ENCODE data around the gene HRH3. TPM values are rescaled to one million over a fixed set of nuclear protein-coding genes. Genes with fewer than 3 reads are reported as not detected.

The HRH3 gene
- total RNA-seq, 2 donors from 2014 or later: 0.44 TPM; not detected in 1

DNA sequence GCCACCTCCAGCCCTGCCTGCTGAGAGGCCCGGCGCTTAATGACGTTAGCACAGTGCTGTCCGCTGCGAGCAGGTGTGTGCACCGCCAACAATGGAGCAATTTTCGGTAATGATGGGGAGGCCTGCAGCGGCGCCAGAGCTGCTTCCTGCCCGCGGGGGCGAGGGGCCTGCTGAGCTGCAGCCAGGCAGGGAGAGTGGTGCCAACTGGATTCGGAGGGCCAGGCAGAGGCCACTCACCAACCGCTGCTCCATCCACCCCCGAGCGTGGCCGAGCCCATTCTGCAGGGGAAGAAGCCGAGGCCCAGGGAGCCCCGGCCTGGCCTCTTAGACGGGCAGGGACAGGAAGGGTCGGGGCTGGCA, 9.6 kb downstream of the HRH3 start:
- H3K4me3 ChIP-seq (ENCODE audit: low read length): no peak overlapping the region
- Mint-ChIP-seq H3K36me3 (ENCODE audit: low read depth) (no peaks in the 10 kb centered on the region), H3K4me1 (no peaks in the 10 kb centered on the region), H3K4me3 (no peak overlapping the region), H3K9me3 (no peaks in the 10 kb centered on the region), H3K27me3 (ENCODE audit: insufficient read depth) (peaks cover 7% of the 10 kb centered on the region), H3K27ac (no peak overlapping the region)
- H3K27me3 ChIP-seq (ENCODE audit: control insufficient read depth, insufficient read depth, low read length, poor library complexity, severe bottlenecking): peaks cover 14% of the 10 kb centered on the region
- no peaks in the 10 kb centered on the region for H3K9me3 ChIP-seq (ENCODE audit: control insufficient read depth, low read length)
- 90 to 91% methylated on average over 21 of the region's 21 CpGs for WGBS, 2 experiments (ENCODE audit: insufficient coverage in 1 of 2, insufficient read length in 1 of 2)
- TF ChIP-seq, protein P1, sequence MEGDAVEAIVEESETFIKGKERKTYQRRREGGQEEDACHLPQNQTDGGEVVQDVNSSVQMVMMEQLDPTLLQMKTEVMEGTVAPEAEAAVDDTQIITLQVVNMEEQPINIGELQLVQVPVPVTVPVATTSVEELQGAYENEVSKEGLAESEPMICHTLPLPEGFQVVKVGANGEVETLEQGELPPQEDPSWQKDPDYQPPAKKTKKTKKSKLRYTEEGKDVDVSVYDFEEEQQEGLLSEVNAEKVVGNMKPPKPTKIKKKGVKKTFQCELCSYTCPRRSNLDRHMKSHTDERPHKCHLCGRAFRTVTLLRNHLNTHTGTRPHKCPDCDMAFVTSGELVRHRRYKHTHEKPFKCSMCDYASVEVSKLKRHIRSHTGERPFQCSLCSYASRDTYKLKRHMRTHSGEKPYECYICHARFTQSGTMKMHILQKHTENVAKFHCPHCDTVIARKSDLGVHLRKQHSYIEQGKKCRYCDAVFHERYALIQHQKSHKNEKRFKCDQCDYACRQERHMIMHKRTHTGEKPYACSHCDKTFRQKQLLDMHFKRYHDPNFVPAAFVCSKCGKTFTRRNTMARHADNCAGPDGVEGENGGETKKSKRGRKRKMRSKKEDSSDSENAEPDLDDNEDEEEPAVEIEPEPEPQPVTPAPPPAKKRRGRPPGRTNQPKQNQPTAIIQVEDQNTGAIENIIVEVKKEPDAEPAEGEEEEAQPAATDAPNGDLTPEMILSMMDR (conservative IDR thresholded peaks at IDR 0.05): no peak
- no peak overlapping the region for H3K9ac ChIP-seq (ENCODE audit: extremely low read depth, low read length, poor library complexity, severe bottlenecking)
- no peak for DNase-seq
- no peaks in the 10 kb centered on the region for H3K36me3 ChIP-seq (ENCODE audit: control insufficient read depth, insufficient read depth, low read length)
- H3K4me1 ChIP-seq (ENCODE audit: control insufficient read depth, insufficient read depth, low read length): no peaks in the 10 kb centered on the region
- no peak overlapping the region for H3K27ac ChIP-seq (ENCODE audit: low read depth, low read length)

DNA sequence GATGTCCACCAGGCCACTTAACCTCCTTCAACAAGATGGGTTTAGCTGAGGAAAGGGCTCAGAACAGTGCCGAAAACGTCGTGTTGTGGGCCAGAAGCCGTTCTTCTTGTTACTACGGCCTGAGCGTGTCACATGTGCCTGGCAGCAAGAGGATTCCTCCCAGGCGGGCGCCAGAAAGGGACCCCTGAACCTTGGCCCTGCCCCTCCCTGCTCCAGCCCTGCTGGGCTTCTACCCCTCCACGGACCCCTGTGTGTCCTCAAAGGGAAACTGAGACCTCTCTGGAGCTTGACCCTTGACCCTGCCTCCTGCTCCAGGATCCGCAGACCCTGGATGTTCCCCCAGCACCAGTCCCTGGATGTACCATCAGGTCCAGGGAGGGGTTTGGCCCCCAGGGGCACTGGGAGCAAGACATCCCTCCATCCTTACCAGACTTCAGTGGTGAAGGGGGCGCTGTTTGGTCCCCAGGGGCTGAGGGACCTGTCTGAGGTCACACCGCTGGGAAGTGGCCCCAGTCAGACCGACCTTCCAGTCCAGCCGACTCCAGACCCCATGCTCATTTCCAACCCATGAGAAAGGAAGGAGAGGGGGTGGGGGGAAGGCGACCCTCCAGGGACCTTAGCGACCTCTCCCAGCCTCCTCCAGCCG, 10.1 kb downstream of the HRH3 start:
- H3K9me3 Mint-ChIP-seq: no peaks in the 10 kb centered on the region
- DNase-seq: no peak
- Histone ChIP-seq H3K4me3 (ENCODE audit: low read length) (no peak overlapping the region), H3K4me1 (ENCODE audit: control insufficient read depth, insufficient read depth, low read length) (no peaks in the 10 kb centered on the region), H3K27ac (ENCODE audit: low read depth, low read length) (no peak overlapping the region), H3K9ac (ENCODE audit: extremely low read depth, low read length, poor library complexity, severe bottlenecking) (no peak overlapping the region), H3K36me3 (ENCODE audit: control insufficient read depth, insufficient read depth, low read length) (no peaks in the 10 kb centered on the region), H3K27me3 (ENCODE audit: control insufficient read depth, insufficient read depth, low read length, poor library complexity, severe bottlenecking) (peaks cover 9% of the 10 kb centered on the region), H3K9me3 (ENCODE audit: control insufficient read depth, low read length) (no peaks in the 10 kb centered on the region)
- no peak overlapping the region for H3K27ac Mint-ChIP-seq
- no peaks in the 10 kb centered on the region for H3K4me1 Mint-ChIP-seq
- no peaks in the 10 kb centered on the region for H3K36me3 Mint-ChIP-seq (ENCODE audit: low read depth)
- no peak overlapping the region for H3K4me3 Mint-ChIP-seq
- peaks cover 5% of the 10 kb centered on the region for H3K27me3 Mint-ChIP-seq (ENCODE audit: insufficient read depth)
- TF ChIP-seq, protein P1 (conservative IDR thresholded peaks at IDR 0.05): no peak
- WGBS, 2 experiments (ENCODE audit: insufficient coverage in 1 of 2, insufficient read length in 1 of 2): 84 to 85% methylated on average over 12 to 17 of the region's 17 CpGs

DNA sequence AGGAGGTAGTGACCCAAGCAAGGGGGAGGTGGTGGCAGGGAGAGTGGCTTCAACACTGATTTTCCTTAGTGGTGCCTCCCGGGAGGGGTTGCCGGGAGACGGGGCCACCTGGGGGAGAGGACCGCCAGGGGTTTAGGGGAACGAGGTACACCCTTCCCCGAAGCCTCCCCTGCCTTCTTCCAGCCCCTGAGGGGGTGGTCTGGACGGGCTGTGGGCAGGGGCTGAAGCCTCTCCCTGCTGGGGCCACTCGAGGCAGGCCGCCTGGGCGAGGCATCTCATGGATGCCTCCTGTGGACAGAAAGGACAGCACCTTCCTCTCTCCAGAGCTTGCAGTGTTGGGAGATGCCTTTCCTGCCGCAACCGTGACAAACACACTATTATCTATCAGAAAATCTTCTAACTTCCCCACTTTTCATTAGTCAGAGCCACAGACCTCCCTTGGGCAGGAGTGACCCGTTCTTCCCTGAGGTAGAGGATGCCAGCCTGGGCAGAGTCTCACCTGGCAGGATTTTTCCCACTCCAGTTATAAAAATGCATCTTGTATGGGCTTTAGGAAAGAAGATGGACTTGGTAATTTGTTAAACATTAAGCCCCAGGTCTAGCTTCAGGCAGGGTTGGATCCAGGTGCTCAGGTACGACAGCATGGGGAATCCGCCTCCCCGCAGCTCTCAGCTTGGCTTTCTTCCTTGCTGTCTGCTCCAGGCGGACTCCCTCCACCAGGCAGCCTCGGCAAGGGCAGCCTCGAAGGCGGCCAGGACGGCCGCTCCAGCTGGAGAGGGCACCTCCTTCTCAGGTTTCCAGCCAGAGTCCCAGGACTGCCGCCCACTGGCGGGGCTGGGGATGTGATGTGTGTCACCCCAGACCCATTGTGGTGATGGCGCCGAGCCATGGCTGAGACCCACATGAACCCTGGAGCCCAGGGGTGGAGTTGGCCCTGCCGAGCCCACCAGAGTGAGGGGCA, 11.0 kb downstream of the HRH3 start:
- no peak overlapping the region for H3K27ac Mint-ChIP-seq
- H3K36me3 ChIP-seq (ENCODE audit: control insufficient read depth, insufficient read depth, low read length): no peaks in the 10 kb centered on the region
- H3K4me3 ChIP-seq (ENCODE audit: low read length): no peak overlapping the region
- H3K4me1 ChIP-seq (ENCODE audit: control insufficient read depth, insufficient read depth, low read length): no peaks in the 10 kb centered on the region
- H3K9me3 Mint-ChIP-seq: no peaks in the 10 kb centered on the region
- H3K36me3 Mint-ChIP-seq (ENCODE audit: low read depth): no peaks in the 10 kb centered on the region
- TF ChIP-seq, protein P1 (conservative IDR thresholded peaks at IDR 0.05): peak; percentile 38
- peak; percentile 83 for DNase-seq
- no peak overlapping the region for H3K9ac ChIP-seq (ENCODE audit: extremely low read depth, low read length, poor library complexity, severe bottlenecking)
- no peaks in the 10 kb centered on the region for H3K4me1 Mint-ChIP-seq
- H3K27me3 ChIP-seq (ENCODE audit: control insufficient read depth, insufficient read depth, low read length, poor library complexity, severe bottlenecking): peaks cover under 1% of the 10 kb centered on the region
- H3K9me3 ChIP-seq (ENCODE audit: control insufficient read depth, low read length): no peaks in the 10 kb centered on the region
- H3K27ac ChIP-seq (ENCODE audit: low read depth, low read length): no peak overlapping the region
- H3K27me3 Mint-ChIP-seq (ENCODE audit: insufficient read depth): peaks cover 2% of the 10 kb centered on the region
- WGBS, 2 experiments (ENCODE audit: insufficient coverage in 1 of 2, insufficient read length in 1 of 2): 62 to 81% methylated on average over 17 to 26 of the region's 27 CpGs
- no peak overlapping the region for H3K4me3 Mint-ChIP-seq
